Trophoblast cell (in vitro differentiated cells and primary cell): ENCODE measurements around the gene C3orf80.

Experiments
- DNase-seq, 2 donors: peaks; one replicate each; pipeline ENCODE4 v3.0.0-alpha.2; 2016
- H2AFZ ChIP-seq: 2 replicates; pipeline ENCODE4 v1.6.1; 2013; ENCODE audit warnings: low read length, moderate library complexity, mild to moderate bottlenecking; ENCODE audit not compliant: insufficient read depth, poor library complexity
- H2AK5ac ChIP-seq: 2 replicates; pipeline ENCODE4 v1.6.1; 2013; ENCODE audit warnings: mild to moderate bottlenecking, low read length
- H2BK120ac ChIP-seq: 2 replicates; pipeline ENCODE4 v1.6.1; 2013; ENCODE audit warnings: low read length, mild to moderate bottlenecking, moderate library complexity; ENCODE audit not compliant: insufficient read depth, poor library complexity
- H2BK12ac ChIP-seq: 2 replicates; pipeline ENCODE4 v1.6.1; 2013; ENCODE audit warnings: mild to moderate bottlenecking, low read length, moderate library complexity
- H2BK5ac ChIP-seq: 2 replicates; pipeline ENCODE4 v1.6.1; 2013; ENCODE audit warnings: low read length, low read depth, moderate library complexity, mild to moderate bottlenecking; ENCODE audit not compliant: poor library complexity
- H3K14ac ChIP-seq: 2 replicates; pipeline ENCODE4 v1.6.1; 2013; ENCODE audit warnings: mild to moderate bottlenecking, low read length
- H3K18ac ChIP-seq: 2 replicates; pipeline ENCODE4 v1.6.1; 2013; ENCODE audit warnings: mild to moderate bottlenecking, low read length
- H3K23ac ChIP-seq: 2 replicates; pipeline ENCODE4 v1.6.1; 2013; ENCODE audit warnings: low read length
- H3K27ac ChIP-seq: 2 replicates; pipeline ENCODE4 v1.5.1; 2013; ENCODE audit warnings: low read depth, mild to moderate bottlenecking, inconsistent platforms, low read length, moderate library complexity
- H3K27me3 ChIP-seq: 2 replicates; pipeline ENCODE4 v1.6.1; 2013; ENCODE audit warnings: inconsistent platforms, mild to moderate bottlenecking, low read length, moderate library complexity; ENCODE audit not compliant: insufficient read depth
- H3K36me3 ChIP-seq, 2 experiments: 1 replicate in 1 of 2; 2 replicates in 1 of 2; pipeline ENCODE4 v1.6.1; 2013; ENCODE audit warnings: low read length in 2 of 2, mild to moderate bottlenecking in 2 of 2, moderate library complexity in 1 of 2; ENCODE audit not compliant: insufficient read depth in 2 of 2, control insufficient read depth in 1 of 2
- H3K4ac ChIP-seq: 2 replicates; pipeline ENCODE4 v1.6.1; 2013; ENCODE audit warnings: low read depth, mild to moderate bottlenecking, low read length, moderate library complexity
- H3K4me1 ChIP-seq, 2 experiments: 1 replicate in 1 of 2; 2 replicates in 1 of 2; pipeline ENCODE4 v1.6.1; 2013; ENCODE audit warnings: low read length in 2 of 2, mild to moderate bottlenecking in 2 of 2, moderate library complexity in 1 of 2; ENCODE audit not compliant: insufficient read depth in 2 of 2, control insufficient read depth in 1 of 2
- H3K4me2 ChIP-seq: 2 replicates; pipeline ENCODE4 v1.6.1; 2013; ENCODE audit warnings: inconsistent platforms, mild to moderate bottlenecking, low read length, moderate library complexity
- H3K4me3 ChIP-seq: 2 replicates; pipeline ENCODE4 v1.5.1; 2013; ENCODE audit warnings: mild to moderate bottlenecking, low read depth, low read length, inconsistent platforms
- H3K79me1 ChIP-seq: one replicate; pipeline ENCODE4 v1.6.1; 2013; ENCODE audit warnings: low read length
- H3K79me2 ChIP-seq: 2 replicates; pipeline ENCODE4 v1.6.1; 2013; ENCODE audit warnings: low read length, mild to moderate bottlenecking; ENCODE audit not compliant: control insufficient read depth, insufficient read depth, poor library complexity
- H3K9ac ChIP-seq: 2 replicates; pipeline ENCODE4 v1.6.1; 2013; ENCODE audit warnings: mild to moderate bottlenecking, low read length
- H3K9me3 ChIP-seq: 2 replicates; pipeline ENCODE4 v1.6.1; 2013; ENCODE audit warnings: low read depth, mild to moderate bottlenecking, control low read depth, inconsistent platforms, low read length; ENCODE audit not compliant: insufficient read depth
- H4K12ac ChIP-seq: 2 replicates; pipeline ENCODE4 v1.6.1; 2013; ENCODE audit warnings: low read depth, mild to moderate bottlenecking, low read length, moderate library complexity
- H4K8ac ChIP-seq: 2 replicates; pipeline ENCODE4 v1.6.1; 2013; ENCODE audit warnings: low read depth, mild to moderate bottlenecking, low read length, moderate library complexity
- H4K91ac ChIP-seq: one replicate; pipeline ENCODE4 v1.6.1; 2013; ENCODE audit warnings: low read depth, mild to moderate bottlenecking, low read length, moderate library complexity
- WGBS: extraction: QIAGEN DNeasy Blood & Tissue Kit; methylation state at CpG from one replicate; pipeline ENCODE4 v1.1.7; 2013; ENCODE audit warnings: missing lambda C conversion rate; ENCODE audit not compliant: insufficient read length, insufficient coverage; ENCODE audit errors: extremely low coverage; 5-methylcytosine and 5-hydroxymethylcytosine counted together

Gene C3orf80

GRCh38 chr3:160259589-160259988 is 34.4 kb downstream of the C3orf80 start:
- H3K27me3 ChIP-seq, result no peaks in the 10 kb centered on the region
- no peaks in the 10 kb centered on the region for H3K36me3 ChIP-seq
- no peak overlapping the region for H2BK5ac ChIP-seq
- WGBS, result no CpG with 5 or more reads among the region's 1 CpG
- no peak overlapping the region for H3K27ac ChIP-seq
- no peak overlapping the region for H3K4me3 ChIP-seq
- no peaks in the 10 kb centered on the region for H3K79me2 ChIP-seq
- H4K91ac ChIP-seq, result no peak overlapping the region
- no peak overlapping the region for H3K18ac ChIP-seq
- H3K4me1 ChIP-seq, result no peaks in the 10 kb centered on the region
- no peaks in the 10 kb centered on the region for H3K79me1 ChIP-seq
- no peak overlapping the region for H2BK12ac ChIP-seq
- H2BK120ac ChIP-seq, result no peak overlapping the region
- no peak overlapping the region for H4K12ac ChIP-seq
- H3K4ac ChIP-seq, result no peak overlapping the region
- no peak overlapping the region for H2AFZ ChIP-seq
- H3K9ac ChIP-seq, result no peak overlapping the region
- no peaks in the 10 kb centered on the region for H3K9me3 ChIP-seq
- no peak overlapping the region for H3K4me2 ChIP-seq
- H4K8ac ChIP-seq, result no peak overlapping the region
- H3K14ac ChIP-seq, result no peak overlapping the region
- no peak overlapping the region for H3K23ac ChIP-seq
- no peak for DNase-seq
- H2AK5ac ChIP-seq, result no peak overlapping the region

GRCh38 chr3:160260587-160261270 is 35.5 kb downstream of the C3orf80 start:
- H3K36me3 ChIP-seq, result no peaks in the 10 kb centered on the region
- H4K12ac ChIP-seq, result no peak overlapping the region
- H4K91ac ChIP-seq, result no peak overlapping the region
- no peak overlapping the region for H2BK12ac ChIP-seq
- 100% methylated on average over 2 of the region's 7 CpGs for whole genome bisulfite sequencing
- no peaks in the 10 kb centered on the region for H3K79me2 ChIP-seq
- H3K14ac ChIP-seq, result no peak overlapping the region
- no peaks in the 10 kb centered on the region for H3K79me1 ChIP-seq
- no peak overlapping the region for H2AFZ ChIP-seq
- H3K27ac ChIP-seq, result no peak overlapping the region
- no peaks in the 10 kb centered on the region for H3K9me3 ChIP-seq
- H3K18ac ChIP-seq, result no peak overlapping the region
- H2AK5ac ChIP-seq, result no peak overlapping the region
- H2BK120ac ChIP-seq, result no peak overlapping the region
- DNase-seq, result no peak
- H3K4me3 ChIP-seq, result no peak overlapping the region
- H3K4ac ChIP-seq, result no peak overlapping the region
- H3K4me2 ChIP-seq, result no peak overlapping the region
- H4K8ac ChIP-seq, result no peak overlapping the region
- H3K23ac ChIP-seq, result no peak overlapping the region
- no peak overlapping the region for H2BK5ac ChIP-seq
- no peak overlapping the region for H3K9ac ChIP-seq
- H3K27me3 ChIP-seq, result no peaks in the 10 kb centered on the region
- H3K4me1 ChIP-seq, result no peaks in the 10 kb centered on the region

GRCh38 chr3:160265088-160265487 is 39.9 kb downstream of the C3orf80 start:
- Histone ChIP-seq H3K27ac (no peak overlapping the region), H3K4me1 (no peaks in the 10 kb centered on the region), H3K14ac (no peak overlapping the region), H4K12ac (no peak overlapping the region), H3K27me3 (no peaks in the 10 kb centered on the region), H2BK12ac (no peak overlapping the region), H3K4me3 (no peak overlapping the region), H3K9me3 (no peaks in the 10 kb centered on the region), H4K8ac (no peak overlapping the region), H3K4ac (no peak overlapping the region), H2BK120ac (no peak overlapping the region), H3K9ac (no peak overlapping the region), H3K4me2 (no peak overlapping the region), H3K23ac (no peak overlapping the region), H3K18ac (no peak overlapping the region), H3K36me3 (no peaks in the 10 kb centered on the region), H2BK5ac (no peak overlapping the region), H3K79me2 (no peaks in the 10 kb centered on the region), H4K91ac (no peak overlapping the region), H3K79me1 (no peaks in the 10 kb centered on the region), H2AFZ (no peak overlapping the region), H2AK5ac (no peak overlapping the region)
- DNase-seq, result no peak
- WGBS, result no CpG with 5 or more reads among the region's 2 CpGs
